Activated CD8-positive, alpha-beta memory T cell treated with anti-CD3 and anti-CD28 coated beads, Interleukin-2, amount 50 U/mL, for 1 hour (primary cell): ENCODE data around the gene SUGP1.
"Not testable (repeated sequence)": the region's sequence is repeated elsewhere in the genome, so short reads cannot be mapped to it uniquely, and the experiment has no call there.

Experiments
- DNase-seq: peaks from one replicate; pipeline ENCODE4 v3.0.0-alpha.2; 2020; ENCODE audit errors: extremely low read depth

SUGP1 gene

GRCh38 chr19:19262190-19263057 is 57.9 kb downstream of the SUGP1 start:
- DNase-seq: no peak

DNA sequence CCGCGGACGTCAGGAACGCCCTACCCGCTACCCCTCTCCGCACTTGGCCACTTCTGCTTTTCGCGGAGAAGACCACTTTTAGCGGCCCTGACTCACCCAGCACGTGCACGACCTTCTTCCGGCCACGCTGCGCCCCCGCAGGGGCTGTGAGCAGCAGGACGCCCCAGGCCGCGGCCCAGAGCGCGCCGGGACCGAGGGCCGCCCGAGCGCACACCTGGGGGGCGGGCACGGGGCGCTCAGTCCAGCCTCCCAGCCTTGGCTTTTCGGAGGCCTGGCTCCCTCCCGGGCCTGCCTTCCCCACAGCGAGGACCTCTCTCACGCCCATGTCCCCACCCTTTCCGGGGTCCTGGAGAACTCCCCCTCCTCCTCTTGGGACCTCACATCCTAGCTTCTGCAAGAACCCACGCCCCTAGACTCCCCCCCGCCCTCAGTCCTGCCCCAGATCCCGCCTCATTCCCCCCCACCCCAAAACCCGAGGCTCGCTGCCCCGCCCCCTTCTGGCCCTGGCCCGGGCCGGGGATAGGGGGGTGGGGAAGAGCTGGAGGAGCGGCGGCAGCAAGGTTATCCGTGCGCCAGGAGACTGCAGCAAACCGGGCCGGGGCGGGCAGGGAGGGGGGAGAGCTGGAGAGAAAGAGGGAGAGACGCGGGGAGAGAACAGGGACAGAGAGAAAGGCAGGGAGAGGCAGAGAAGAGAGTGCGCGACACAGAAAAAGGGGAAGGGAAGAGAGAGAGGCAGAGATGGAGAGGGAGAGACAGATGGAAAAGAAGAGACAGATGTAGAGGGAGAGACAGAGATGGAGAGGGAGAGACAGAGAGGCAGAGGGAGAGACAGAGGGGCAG is 58.7 kb downstream of the SUGP1 start:
- no peak for DNase-seq

DNA sequence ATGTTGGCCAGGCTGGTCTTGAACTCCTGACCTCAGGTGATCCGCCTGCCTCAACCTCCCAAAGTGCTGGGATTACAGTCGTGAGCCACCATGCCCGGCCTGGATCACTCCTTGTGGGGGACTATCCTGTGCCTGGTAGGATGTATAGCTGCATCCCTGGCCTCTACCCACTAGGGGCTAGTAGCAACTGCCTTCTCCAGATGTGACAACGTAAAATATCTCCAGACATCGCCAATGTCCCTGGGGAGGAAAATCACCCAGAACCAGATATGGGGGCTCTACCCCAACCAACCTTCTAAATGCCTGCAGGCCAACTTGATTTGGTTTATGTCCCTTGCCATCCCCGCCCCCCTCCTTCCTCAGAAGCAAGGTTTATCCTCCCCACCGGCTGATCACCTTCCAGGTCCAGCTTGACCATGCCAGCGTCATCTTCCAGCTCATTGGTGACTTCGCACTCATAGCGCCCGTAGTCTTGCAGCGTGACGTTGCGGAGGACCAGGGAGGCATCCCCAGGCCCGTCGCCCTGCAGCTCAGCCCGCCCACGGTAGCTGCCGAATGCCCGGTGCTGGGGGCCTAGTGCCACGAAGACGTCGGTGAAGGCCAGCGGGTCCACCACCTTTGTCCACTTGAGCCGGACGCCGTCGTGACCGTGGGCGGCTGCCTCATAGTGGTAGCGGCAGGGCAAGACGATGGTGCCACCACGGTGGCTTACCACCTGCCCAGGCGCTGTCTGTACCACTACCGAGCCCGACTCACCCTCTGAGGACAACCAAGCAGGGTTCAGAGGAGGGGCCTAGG is 59.7 kb downstream of the SUGP1 start:
- DNase-seq: no peak

DNA sequence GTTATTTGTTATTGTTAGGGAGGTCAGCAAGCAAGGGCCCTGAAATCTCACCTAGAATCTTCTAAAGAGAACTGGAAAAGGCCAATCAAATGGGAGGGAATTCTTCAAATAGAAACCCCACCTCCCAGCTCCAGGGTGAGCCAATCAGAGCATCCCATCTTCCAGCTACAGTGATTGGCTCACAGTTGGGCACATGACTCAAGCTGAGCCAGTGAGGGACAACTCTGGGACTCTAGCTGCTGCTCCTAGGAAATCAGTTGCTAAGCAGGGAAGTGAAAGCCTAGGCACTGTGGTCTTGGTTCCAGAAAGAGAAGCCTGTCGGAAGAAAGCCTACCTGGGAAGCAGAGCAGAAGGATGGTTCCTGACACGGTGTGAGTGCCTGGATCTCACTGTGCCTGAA is 60.6 kb downstream of the SUGP1 start:
- no peak for DNase-seq

GRCh38 chr19:19258589-19259338 is 61.5 kb downstream of the SUGP1 start:
- DNase-seq: no peak

GRCh38 chr19:19257836-19258588 is 62.3 kb downstream of the SUGP1 start:
- DNase-seq: no peak

GRCh38 chr19:19257137-19257536 is 63.2 kb downstream of the SUGP1 start:
- no peak for DNase-seq

GRCh38 chr19:19256072-19256969 is 64.0 kb downstream of the SUGP1 start:
- no peak for DNase-seq

DNA sequence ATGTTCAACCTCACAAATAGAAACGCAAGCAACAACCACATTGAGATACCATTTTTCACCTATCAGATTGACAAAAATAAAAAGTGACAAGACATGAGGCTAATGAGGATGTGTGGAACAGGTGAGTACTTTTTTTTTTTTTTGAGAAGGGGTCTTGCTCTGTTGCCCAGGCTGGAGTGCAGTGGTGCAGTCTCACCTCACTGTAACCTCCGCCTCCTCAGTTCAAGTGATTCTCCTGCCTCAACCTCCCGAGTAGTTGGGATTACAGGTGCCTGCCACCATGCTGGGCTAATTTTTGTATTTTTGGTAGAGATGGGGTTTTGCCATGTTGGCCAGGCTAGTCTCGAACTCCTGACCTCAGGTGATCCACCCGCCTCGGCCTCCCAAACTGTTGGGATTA is 66.9 kb downstream of the SUGP1 start:
- DNase-seq: not testable (repeated sequence)

DNA sequence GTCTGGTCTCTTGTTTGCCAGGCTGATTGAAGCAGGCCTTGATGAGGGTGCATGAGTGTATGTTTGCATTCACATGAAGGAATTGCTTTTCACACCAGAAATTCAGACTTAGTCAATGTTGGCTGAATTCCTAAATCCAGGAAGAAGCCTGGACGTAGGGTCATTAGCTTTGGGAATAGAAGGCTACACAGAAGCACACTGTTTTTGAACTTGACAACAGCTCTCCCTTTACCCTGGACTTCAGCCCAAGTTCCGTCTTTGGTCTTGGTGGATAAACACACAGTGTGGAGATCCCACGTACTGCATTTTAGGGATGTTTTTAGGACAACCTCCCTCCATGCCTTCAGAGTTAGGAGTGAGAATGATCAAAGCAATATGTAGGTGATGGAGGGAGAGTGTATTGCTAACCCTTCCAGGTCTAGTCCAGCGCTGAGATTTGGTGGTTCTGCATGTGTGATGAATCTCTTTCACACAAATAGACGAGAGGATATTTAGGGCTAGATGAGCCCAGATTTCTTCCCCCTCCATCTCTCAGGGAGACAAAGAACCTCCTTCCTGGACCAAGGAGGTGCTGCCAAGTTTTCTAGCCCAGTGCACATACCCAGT is 70.0 kb downstream of the SUGP1 start:
- no peak for DNase-seq

GRCh38 chr19:19240476-19240875 is 79.8 kb downstream of the SUGP1 start:
- DNase-seq: no peak

GRCh38 chr19:19239675-19240074 is 80.6 kb downstream of the SUGP1 start:
- no peak for DNase-seq

- no peak for DNase-seq
These were observed 82.0 kb downstream of the SUGP1 start for GRCh38 chr19:19238126-19238894.

DNA sequence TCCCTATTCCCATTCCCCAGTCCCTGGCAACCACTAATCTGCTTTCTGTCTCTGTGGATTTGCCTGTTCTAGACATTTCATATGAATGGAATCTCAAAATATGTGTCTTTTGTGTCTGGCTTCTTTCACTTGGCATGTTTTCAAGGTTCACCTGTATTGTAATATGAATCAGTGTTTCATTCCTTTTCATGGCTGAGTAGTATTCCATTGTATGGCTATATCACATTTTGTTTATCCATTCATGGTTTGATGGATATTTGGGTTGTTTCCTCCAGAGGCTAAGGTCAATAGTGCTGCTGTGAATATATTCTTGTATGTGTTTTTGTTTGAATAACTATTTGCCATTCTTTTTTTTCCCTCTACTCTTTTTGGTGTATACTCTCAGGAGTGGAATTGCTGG is 84.1 kb downstream of the SUGP1 start:
- no peak for DNase-seq

- DNase-seq: no peak
These were observed 86.0 kb downstream of the SUGP1 start for GRCh38 chr19:19234220-19234816.

GRCh38 chr19:19232261-19232721 is 88.0 kb downstream of the SUGP1 start:
- DNase-seq: no peak

DNA sequence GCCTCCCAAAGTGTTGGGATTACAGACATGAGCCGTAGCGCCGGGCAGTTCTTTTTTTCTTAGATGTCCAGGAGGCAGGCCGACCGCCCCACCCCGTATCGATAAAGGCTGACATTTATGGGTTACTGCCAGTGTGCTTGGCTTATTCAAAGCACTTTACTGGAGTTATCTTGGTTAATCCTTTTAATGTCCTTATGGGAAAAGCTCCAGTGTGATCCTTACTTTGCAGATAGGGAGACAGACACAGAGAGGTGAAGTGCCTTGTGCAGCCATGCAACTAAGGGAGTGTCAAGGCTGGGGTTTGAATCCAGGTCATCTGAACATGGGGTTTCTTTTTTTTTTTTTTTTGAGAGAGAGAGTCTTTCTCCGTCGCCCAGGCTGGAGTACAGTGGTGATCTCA is 89.3 kb downstream of the SUGP1 start:
- no peak for DNase-seq

GRCh38 chr19:19229701-19230100 is 90.6 kb downstream of the SUGP1 start:
- DNase-seq: no peak
